ENCODE results near the gene NDUFAF4.
"Not testable (repeated sequence)": the region's sequence is repeated elsewhere in the genome, so short reads cannot be mapped to it uniquely, and the experiment has no call there.

NDUFAF4 gene

GRCh38 chr6:96888745-96889144 is 8.9 kb downstream of the NDUFAF4 start:
- no peaks in the 10 kb centered on the region for H3K9me3 Mint-ChIP-seq
- peaks cover 22% of the 10 kb centered on the region for H3K36me3 Mint-ChIP-seq (ENCODE audit: insufficient read depth)
- peaks cover 5% of the 10 kb centered on the region for H3K4me1 Mint-ChIP-seq
- no peaks in the 10 kb centered on the region for H3K27me3 Mint-ChIP-seq
- H3K27ac Mint-ChIP-seq (ENCODE audit: low read depth): no peak overlapping the region
- no peak for ATAC-seq (replicated peaks; ENCODE audit: extremely low read depth, poor library complexity, severe bottlenecking)
- no peak for DNase-seq (ENCODE audit: low spot score in 2 of 2)
- no peak overlapping the region for H3K4me3 Mint-ChIP-seq

GRCh38 chr6:96886519-96886918 is 11.2 kb downstream of the NDUFAF4 start:
- Mint-ChIP-seq H3K27ac (ENCODE audit: low read depth) (no peak overlapping the region), H3K9me3 (no peaks in the 10 kb centered on the region), H3K4me1 (peaks cover 5% of the 10 kb centered on the region), H3K36me3 (ENCODE audit: insufficient read depth) (peaks cover 19% of the 10 kb centered on the region), H3K4me3 (no peak overlapping the region), H3K27me3 (no peaks in the 10 kb centered on the region)
- ATAC-seq (replicated peaks; ENCODE audit: extremely low read depth, poor library complexity, severe bottlenecking) (no peak), DNase-seq (ENCODE audit: low spot score in 2 of 2) (no peak)

GRCh38 chr6:96885187-96885631 is 12.5 kb downstream of the NDUFAF4 start:
- H3K9me3 Mint-ChIP-seq; H3K27ac Mint-ChIP-seq (ENCODE audit: low read depth); H3K4me1 Mint-ChIP-seq; DNase-seq (ENCODE audit: low spot score in 2 of 2); H3K27me3 Mint-ChIP-seq; H3K4me3 Mint-ChIP-seq; H3K36me3 Mint-ChIP-seq (ENCODE audit: insufficient read depth): not testable (repeated sequence)
- ATAC-seq (replicated peaks; ENCODE audit: extremely low read depth, poor library complexity, severe bottlenecking): peak; percentile 49

GRCh38 chr6:96878143-96878542 is 19.5 kb downstream of the NDUFAF4 start:
- Mint-ChIP-seq H3K4me1 (no peaks in the 10 kb centered on the region), H3K27ac (ENCODE audit: low read depth) (no peak overlapping the region), H3K27me3 (peaks cover 11% of the 10 kb centered on the region), H3K4me3 (no peak overlapping the region), H3K36me3 (ENCODE audit: insufficient read depth) (no peaks in the 10 kb centered on the region), H3K9me3 (no peaks in the 10 kb centered on the region)
- DNase-seq (ENCODE audit: low spot score in 2 of 2) (no peak), ATAC-seq (replicated peaks; ENCODE audit: extremely low read depth, poor library complexity, severe bottlenecking) (no peak)

GRCh38 chr6:96876886-96877545 is 20.7 kb downstream of the NDUFAF4 start:
- no peak overlapping the region for H3K4me3 Mint-ChIP-seq
- H3K27ac Mint-ChIP-seq (ENCODE audit: low read depth): no peak overlapping the region
- H3K9me3 Mint-ChIP-seq: no peaks in the 10 kb centered on the region
- DNase-seq (ENCODE audit: low spot score in 2 of 2): no peak
- no peaks in the 10 kb centered on the region for H3K36me3 Mint-ChIP-seq (ENCODE audit: insufficient read depth)
- no peak for ATAC-seq (replicated peaks; ENCODE audit: extremely low read depth, poor library complexity, severe bottlenecking)
- H3K27me3 Mint-ChIP-seq: peaks cover 13% of the 10 kb centered on the region
- no peaks in the 10 kb centered on the region for H3K4me1 Mint-ChIP-seq

GRCh38 chr6:96872976-96873375 is 24.7 kb downstream of the NDUFAF4 start:
- DNase-seq (ENCODE audit: low spot score in 2 of 2) (no peak), ATAC-seq (replicated peaks; ENCODE audit: extremely low read depth, poor library complexity, severe bottlenecking) (no peak)
- H3K9me3 Mint-ChIP-seq: no peaks in the 10 kb centered on the region
- H3K4me3 Mint-ChIP-seq: no peak overlapping the region
- no peaks in the 10 kb centered on the region for H3K36me3 Mint-ChIP-seq (ENCODE audit: insufficient read depth)
- no peak overlapping the region for H3K27ac Mint-ChIP-seq (ENCODE audit: low read depth)
- H3K27me3 Mint-ChIP-seq: peaks cover 21% of the 10 kb centered on the region
- H3K4me1 Mint-ChIP-seq: no peaks in the 10 kb centered on the region

- H3K4me3 Mint-ChIP-seq: no peak overlapping the region
- H3K27me3 Mint-ChIP-seq: peaks cover 79% of the 10 kb centered on the region
- no peak for DNase-seq (ENCODE audit: low spot score in 2 of 2)
- H3K9me3 Mint-ChIP-seq: no peaks in the 10 kb centered on the region
- no peak for ATAC-seq (replicated peaks; ENCODE audit: extremely low read depth, poor library complexity, severe bottlenecking)
- no peak overlapping the region for H3K27ac Mint-ChIP-seq (ENCODE audit: low read depth)
- H3K36me3 Mint-ChIP-seq (ENCODE audit: insufficient read depth): no peaks in the 10 kb centered on the region
- no peaks in the 10 kb centered on the region for H3K4me1 Mint-ChIP-seq
Measured at GRCh38 chr6:96865055-96865405, 32.7 kb downstream of the NDUFAF4 start.

- Mint-ChIP-seq H3K4me1 (no peaks in the 10 kb centered on the region), H3K27ac (ENCODE audit: low read depth) (no peak overlapping the region), H3K9me3 (no peaks in the 10 kb centered on the region), H3K36me3 (ENCODE audit: insufficient read depth) (no peaks in the 10 kb centered on the region), H3K4me3 (no peak overlapping the region), H3K27me3 (peaks cover 84% of the 10 kb centered on the region)
- ATAC-seq (replicated peaks; ENCODE audit: extremely low read depth, poor library complexity, severe bottlenecking): no peak
- DNase-seq (ENCODE audit: low spot score in 2 of 2): no peak
Measured at GRCh38 chr6:96864216-96865054, 33.3 kb downstream of the NDUFAF4 start.

- ATAC-seq (replicated peaks; ENCODE audit: extremely low read depth, poor library complexity, severe bottlenecking): no peak
- peaks cover 85% of the 10 kb centered on the region for H3K27me3 Mint-ChIP-seq
- no peak overlapping the region for H3K27ac Mint-ChIP-seq (ENCODE audit: low read depth)
Measured at GRCh38 chr6:96862560-96862959, 35.1 kb downstream of the NDUFAF4 start.

GRCh38 chr6:96861588-96861987 is 36.1 kb downstream of the NDUFAF4 start:
- Mint-ChIP-seq H3K27ac (ENCODE audit: low read depth) (no peak overlapping the region), H3K4me3 (no peak overlapping the region), H3K4me1 (no peaks in the 10 kb centered on the region), H3K36me3 (ENCODE audit: insufficient read depth) (no peaks in the 10 kb centered on the region), H3K9me3 (no peaks in the 10 kb centered on the region), H3K27me3 (peaks cover 89% of the 10 kb centered on the region)
- ATAC-seq (replicated peaks; ENCODE audit: extremely low read depth, poor library complexity, severe bottlenecking) (no peak), DNase-seq (ENCODE audit: low spot score in 2 of 2) (no peak)

More at GRCh38 chr6:96862560-96862959, 35.1 kb downstream of the NDUFAF4 start:
- Mint-ChIP-seq H3K4me1 (no peaks in the 10 kb centered on the region), H3K9me3 (no peaks in the 10 kb centered on the region), H3K4me3 (no peak overlapping the region), H3K36me3 (ENCODE audit: insufficient read depth) (no peaks in the 10 kb centered on the region)
- no peak for DNase-seq (ENCODE audit: low spot score in 2 of 2)

- Mint-ChIP-seq H3K27me3 (peaks cover 62% of the 10 kb centered on the region), H3K4me3 (no peak overlapping the region), H3K4me1 (no peaks in the 10 kb centered on the region), H3K36me3 (ENCODE audit: insufficient read depth) (no peaks in the 10 kb centered on the region), H3K9me3 (no peaks in the 10 kb centered on the region), H3K27ac (ENCODE audit: low read depth) (no peak overlapping the region)
- ATAC-seq (replicated peaks; ENCODE audit: extremely low read depth, poor library complexity, severe bottlenecking) (no peak), DNase-seq (ENCODE audit: low spot score in 2 of 2) (no peak)
Measured at GRCh38 chr6:96856856-96857255, 40.8 kb downstream of the NDUFAF4 start.

- H3K9me3 Mint-ChIP-seq: no peaks in the 10 kb centered on the region
- peaks cover 30% of the 10 kb centered on the region for H3K27me3 Mint-ChIP-seq
- H3K36me3 Mint-ChIP-seq (ENCODE audit: insufficient read depth): no peaks in the 10 kb centered on the region
- ATAC-seq (replicated peaks; ENCODE audit: extremely low read depth, poor library complexity, severe bottlenecking): no peak
- no peak for DNase-seq (ENCODE audit: low spot score in 2 of 2)
- no peak overlapping the region for H3K4me3 Mint-ChIP-seq
- no peak overlapping the region for H3K27ac Mint-ChIP-seq (ENCODE audit: low read depth)
- H3K4me1 Mint-ChIP-seq: no peaks in the 10 kb centered on the region
Measured at GRCh38 chr6:96853083-96853482, 44.6 kb downstream of the NDUFAF4 start.

- DNase-seq (ENCODE audit: low spot score in 2 of 2) (no peak), ATAC-seq (replicated peaks; ENCODE audit: extremely low read depth, poor library complexity, severe bottlenecking) (no peak)
- Mint-ChIP-seq H3K27ac (ENCODE audit: low read depth) (no peak overlapping the region), H3K4me3 (no peak overlapping the region), H3K36me3 (ENCODE audit: insufficient read depth) (no peaks in the 10 kb centered on the region), H3K9me3 (no peaks in the 10 kb centered on the region), H3K27me3 (peaks cover 30% of the 10 kb centered on the region), H3K4me1 (no peaks in the 10 kb centered on the region)
Measured at GRCh38 chr6:96852605-96853004, 45.1 kb downstream of the NDUFAF4 start.

Data from central memory CD8-positive, alpha-beta T cell (primary cell).